ENCODE data around the gene HYAL3. TPM values are rescaled to one million over a fixed set of nuclear protein-coding genes. Genes with fewer than 3 reads are reported as not detected.

The HYAL3 gene
- total RNA-seq, 4 donors from 2014 or later, result 3.0 to 6.6 (median 4.2) TPM

DNA sequence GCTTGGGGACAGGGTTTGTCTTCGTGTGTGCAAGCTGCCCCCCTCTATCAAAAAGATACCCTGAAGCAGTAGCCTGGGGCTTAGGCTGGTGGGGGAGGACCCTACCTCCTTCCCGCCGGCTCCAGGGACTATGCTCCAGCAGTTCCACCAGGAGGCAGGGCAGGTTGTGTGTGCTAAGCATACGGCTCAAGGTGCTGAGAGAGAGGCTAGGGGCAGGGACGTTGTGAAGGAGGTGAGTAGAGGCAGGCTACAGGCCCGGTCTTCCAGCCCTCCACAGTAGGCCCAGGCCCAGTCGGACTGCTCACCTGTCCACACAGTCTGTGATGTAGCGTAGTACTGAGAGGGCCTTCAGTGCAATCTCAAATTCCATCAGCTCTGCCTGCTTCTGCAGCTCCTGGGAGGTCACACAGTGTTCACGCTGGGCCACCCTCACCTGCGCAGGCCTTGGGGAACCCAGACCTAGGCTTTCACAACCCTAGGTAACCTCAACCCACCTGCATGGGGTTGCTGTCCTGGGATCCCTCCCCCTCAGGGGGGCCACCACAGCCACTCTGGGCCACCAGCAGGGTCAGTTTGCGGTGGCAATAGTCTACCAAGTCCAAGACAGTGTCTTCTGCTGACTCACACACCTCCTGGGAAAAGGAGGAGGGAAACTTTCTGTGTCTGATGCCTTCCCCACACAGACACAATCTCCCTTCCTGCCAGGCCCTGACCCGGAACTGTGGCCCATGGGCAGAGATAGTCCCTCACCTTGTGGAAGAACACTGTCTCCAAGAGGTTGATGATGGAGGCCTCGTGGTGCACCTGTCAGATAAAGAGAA is 43.8 kb upstream of the HYAL3 start:
- H3K27me3 ChIP-seq, result no peaks in the 10 kb centered on the region
- no peak for DNase-seq
- no peak overlapping the region for H3K27ac ChIP-seq
- H3K4me3 ChIP-seq, result no peak overlapping the region
- H3K4me1 ChIP-seq, result peaks cover 4 to 48% (median 12%) of the 10 kb centered on the region in 4 donors
- peaks cover 0 to 6% (median 0%) of the 10 kb centered on the region in 3 donors for H3K36me3 ChIP-seq
- TF ChIP-seq POLR2A (IDR thresholded peaks at IDR 0.05) (no peak), CTCF (IDR thresholded peaks at IDR 0.05) (no peak)
- no peaks in the 10 kb centered on the region for H3K9me3 ChIP-seq

GRCh38 chr3:50341996-50342650 is 42.9 kb upstream of the HYAL3 start:
- no peaks in the 10 kb centered on the region for H3K36me3 ChIP-seq
- TF ChIP-seq CTCF (IDR thresholded peaks at IDR 0.05), result no peak
- no peak for TF ChIP-seq POLR2A (IDR thresholded peaks at IDR 0.05)
- H3K27me3 ChIP-seq, result no peaks in the 10 kb centered on the region
- H3K9me3 ChIP-seq, result no peaks in the 10 kb centered on the region
- DNase-seq, result no peak
- H3K4me3 ChIP-seq, result no peak overlapping the region
- H3K27ac ChIP-seq, result peak overlapping the region in 2 of 4 donors; percentile 91 to 96
- H3K4me1 ChIP-seq, result peaks cover 4 to 52% (median 12%) of the 10 kb centered on the region in 4 donors

GRCh38 chr3:50341537-50341936 is 42.3 kb upstream of the HYAL3 start:
- peak overlapping the region; percentile 91 to 99 (median 96) for H3K27ac ChIP-seq
- peak in 1 of 3 donors; percentile 43 for DNase-seq
- no peaks in the 10 kb centered on the region for H3K9me3 ChIP-seq
- H3K36me3 ChIP-seq, result no peaks in the 10 kb centered on the region
- H3K4me3 ChIP-seq, result peak overlapping the region in 3 of 4 donors; percentile 43 to 92 (median 75)
- H3K4me1 ChIP-seq, result peaks cover 4 to 53% (median 12%) of the 10 kb centered on the region in 4 donors
- H3K27me3 ChIP-seq, result no peaks in the 10 kb centered on the region
- TF ChIP-seq POLR2A (IDR thresholded peaks at IDR 0.05), result no peak

DNA sequence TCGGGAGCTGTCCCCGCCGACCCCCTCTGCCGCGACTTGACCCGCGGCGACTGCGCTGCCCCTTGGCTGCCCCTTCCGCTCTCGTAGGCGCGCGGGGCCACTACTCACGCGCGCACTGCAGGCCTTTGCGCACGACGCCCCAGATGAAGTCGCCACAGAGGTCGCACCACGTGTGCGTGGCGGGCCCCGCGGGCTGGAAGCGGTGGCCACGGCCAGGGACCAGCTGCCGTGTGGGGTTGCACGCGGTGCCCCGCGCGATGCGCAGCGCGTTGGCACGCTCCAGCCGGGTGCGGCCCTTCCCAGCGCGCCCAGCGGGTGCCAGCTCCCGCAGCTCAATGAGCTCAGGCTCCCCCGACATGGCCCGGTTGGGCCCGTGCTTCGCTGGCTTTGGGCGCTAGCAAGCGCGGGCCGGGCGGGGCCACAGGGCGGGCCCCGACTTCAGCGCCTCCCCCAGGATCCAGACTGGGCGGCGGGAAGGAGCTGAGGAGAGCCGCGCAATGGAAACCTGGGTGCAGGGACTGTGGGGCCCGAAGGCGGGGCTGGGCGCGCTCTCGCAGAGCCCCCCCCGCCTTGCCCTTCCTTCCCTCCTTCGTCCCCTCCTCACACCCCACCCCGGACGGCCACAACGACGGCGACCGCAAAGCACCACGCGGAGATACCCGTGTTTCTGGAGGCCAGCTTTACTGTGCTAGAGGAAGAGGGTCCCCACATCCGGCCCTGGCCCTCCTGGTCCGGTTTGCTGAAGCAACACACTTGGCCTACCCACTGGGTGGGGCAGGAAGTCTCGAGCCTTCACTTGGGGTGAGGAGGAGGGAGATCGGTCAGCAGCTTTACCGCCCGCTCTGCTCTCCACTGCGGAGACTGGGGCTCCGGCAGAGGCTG is 41.5 kb upstream of the HYAL3 start, which contains the start of gene RASSF1:
TSS of gene RASSF1 (minus strand) at position 389 of the 882 bp plus-strand sequence. CDS start at position 358, 31 bp downstream.
- Histone ChIP-seq H3K27ac (peak within 1 kb of the TSS; percentile 91 to 99 (median 96)), H3K36me3 (no peaks in the 10 kb centered on the region), H3K4me1 (peaks cover 6 to 54% (median 15%) of the 10 kb centered on the region in 4 donors), H3K4me3 (peak within 1 kb of the TSS; percentile 43 to 92 (median 70)), H3K27me3 (no peaks in the 10 kb centered on the region), H3K9me3 (no peaks in the 10 kb centered on the region)
- no peak for TF ChIP-seq POLR2A (IDR thresholded peaks at IDR 0.05)
- no peak for TF ChIP-seq CTCF (IDR thresholded peaks at IDR 0.05)
- DNase-seq, result peak; percentile 84 to 93 (median 88)

GRCh38 chr3:50340147-50340447 is 40.9 kb upstream of the HYAL3 start:
- peak overlapping the region; percentile 91 to 99 (median 96) for H3K27ac ChIP-seq
- no peaks in the 10 kb centered on the region for H3K27me3 ChIP-seq
- no peaks in the 10 kb centered on the region for H3K9me3 ChIP-seq
- TF ChIP-seq CTCF (IDR thresholded peaks at IDR 0.05) (no peak), POLR2A (IDR thresholded peaks at IDR 0.05) (no peak)
- H3K4me3 ChIP-seq, result peak overlapping the region; percentile 43 to 92 (median 70)
- H3K36me3 ChIP-seq, result no peaks in the 10 kb centered on the region
- no peak for DNase-seq
- peaks cover 3 to 54% (median 11%) of the 10 kb centered on the region in 4 donors for H3K4me1 ChIP-seq

Data from Peyer's patch (tissue), 4 donors.